ENCODE results near the gene STX19. TPM values are rescaled to one million over a fixed set of nuclear protein-coding genes. Genes with fewer than 3 reads are reported as not detected.
A peak's percentile ranks its signal among the peaks of the same experiment; 100 is the strongest.

Gene STX19
- total and polyA plus RNA-seq, 2 experiments from 2014 or later, result 0.12 to 0.47 TPM

- Histone ChIP-seq H3K27ac (no peak overlapping the region), H3K4me1 (ENCODE audit: insufficient read depth) (no peaks in the 10 kb centered on the region), H3K4me3 (no peak overlapping the region), H3K79me2 (no peaks in the 10 kb centered on the region), H3K4me2 (peak overlapping the region; percentile 72), H3K27me3 (no peaks in the 10 kb centered on the region), H3K9me2 (replicated peaks; ENCODE audit: insufficient read depth) (no peaks in the 10 kb centered on the region), H4K20me1 (ENCODE audit: insufficient read depth, poor library complexity, severe bottlenecking) (no peaks in the 10 kb centered on the region), H3K9me3 (ENCODE audit: low read depth) (no peaks in the 10 kb centered on the region), H3K36me3 (replicated peaks; ENCODE audit: insufficient read depth, low read depth) (no peaks in the 10 kb centered on the region), H2AFZ (peak overlapping the region; percentile 53)
- DNase-seq (ENCODE audit: low spot score), result peak; percentile 63
- TF ChIP-seq CTCF (IDR thresholded peaks at IDR 0.05; ENCODE audit: poor library complexity) (peak; percentile 87), EZH2phosphoT487 (IDR thresholded peaks at IDR 0.05; ENCODE audit: low read depth, severe bottlenecking, unreplicated experiment) (no peak), EZH2 (IDR thresholded peaks at IDR 0.05; ENCODE audit: borderline replicate concordance) (no peak)
- WGBS (ENCODE audit: low lambda C conversion rate, missing lambda C conversion rate), result 9% methylated on average over 4 of the region's 4 CpGs
Measured at GRCh38 chr3:94004301-94004910, 24.0 kb downstream of the STX19 start.

- H3K9me3 ChIP-seq (ENCODE audit: low read depth), result no peaks in the 10 kb centered on the region
- H3K27ac ChIP-seq, result no peak overlapping the region
- 88% methylated on average over 3 of the region's 3 CpGs for WGBS (ENCODE audit: low lambda C conversion rate, missing lambda C conversion rate)
- H3K9me2 ChIP-seq (replicated peaks; ENCODE audit: insufficient read depth), result no peaks in the 10 kb centered on the region
- no peak for DNase-seq (ENCODE audit: low spot score)
- H4K20me1 ChIP-seq (ENCODE audit: insufficient read depth, poor library complexity, severe bottlenecking), result no peaks in the 10 kb centered on the region
- H3K4me2 ChIP-seq, result no peak overlapping the region
- TF ChIP-seq CTCF (IDR thresholded peaks at IDR 0.05; ENCODE audit: poor library complexity), result no peak
- no peak for TF ChIP-seq EZH2 (IDR thresholded peaks at IDR 0.05; ENCODE audit: borderline replicate concordance)
- no peak for TF ChIP-seq EZH2phosphoT487 (IDR thresholded peaks at IDR 0.05; ENCODE audit: low read depth, severe bottlenecking, unreplicated experiment)
- no peaks in the 10 kb centered on the region for H3K27me3 ChIP-seq
- no peak overlapping the region for H2AFZ ChIP-seq
- H3K4me1 ChIP-seq (ENCODE audit: insufficient read depth), result no peaks in the 10 kb centered on the region
- no peaks in the 10 kb centered on the region for H3K36me3 ChIP-seq (replicated peaks; ENCODE audit: insufficient read depth, low read depth)
- H3K4me3 ChIP-seq, result no peak overlapping the region
- no peaks in the 10 kb centered on the region for H3K79me2 ChIP-seq
Measured at GRCh38 chr3:94001827-94002495, 26.4 kb downstream of the STX19 start.

GRCh38 chr3:94001191-94001590 is 27.2 kb downstream of the STX19 start:
- 90% methylated on average over 1 of the region's 1 CpG for WGBS (ENCODE audit: low lambda C conversion rate, missing lambda C conversion rate)
- Histone ChIP-seq H3K79me2 (no peaks in the 10 kb centered on the region), H3K4me1 (ENCODE audit: insufficient read depth) (no peaks in the 10 kb centered on the region), H3K36me3 (replicated peaks; ENCODE audit: insufficient read depth, low read depth) (no peaks in the 10 kb centered on the region), H3K9me2 (replicated peaks; ENCODE audit: insufficient read depth) (no peaks in the 10 kb centered on the region), H2AFZ (no peak overlapping the region), H3K27ac (no peak overlapping the region), H3K27me3 (no peaks in the 10 kb centered on the region), H3K4me3 (no peak overlapping the region), H3K4me2 (no peak overlapping the region), H3K9me3 (ENCODE audit: low read depth) (no peaks in the 10 kb centered on the region), H4K20me1 (ENCODE audit: insufficient read depth, poor library complexity, severe bottlenecking) (no peaks in the 10 kb centered on the region)
- TF ChIP-seq EZH2phosphoT487 (IDR thresholded peaks at IDR 0.05; ENCODE audit: low read depth, severe bottlenecking, unreplicated experiment), result no peak
- no peak for TF ChIP-seq EZH2 (IDR thresholded peaks at IDR 0.05; ENCODE audit: borderline replicate concordance)
- TF ChIP-seq CTCF (IDR thresholded peaks at IDR 0.05; ENCODE audit: poor library complexity), result no peak
- DNase-seq (ENCODE audit: low spot score), result no peak

Measured in hepatocyte (in vitro differentiated cells).